K562 (cell line): ENCODE data around the gene TARS3. TPM values are rescaled to one million over a fixed set of nuclear protein-coding genes. Genes with fewer than 3 reads are reported as not detected.
A peak's percentile ranks its signal among the peaks of the same experiment; 100 is the strongest.

Experiments used
- ATAC-seq: fragments of 200-7000 bp; cut with Tn5 transposase; 3 replicates; pipeline ENCODE4 v1.9.1; 2020; ENCODE audit warnings: moderate library complexity
- BruUV-seq: library from RNA; stranded (reverse); fragments of 400-500 nt; replicated peaks from 2 replicates; lab custom pipeline; 2021; lab: Mats Ljungman, UMichigan
- CTCF ChIA-PET: fragments of 300-600 bp; formaldehyde crosslinking; extraction: SDS; loops from one replicate; lab custom pipeline; 2021; ENCODE audit warnings: low intra/inter-chr PET ratio; lab: Yijun Ruan, JAX
- POLR2A ChIA-PET: fragments of 300-600, 350-650 bp; sonication (Branson Sonifier 250); formaldehyde crosslinking; extraction: SDS; loops from one replicate; lab custom pipeline; 2021; ENCODE audit warnings: antibody characterized with exemption, inconsistent platforms; lab: Yijun Ruan, JAX
- DNase-seq, 4 experiments: peaks; one replicate each; pipeline versions ENCODE4 v3.0.0 to v3.0.0-alpha.2; 2011 to 2018; ENCODE audit warnings: low spot score in 3 of 4, mixed read lengths in 3 of 4; ENCODE audit errors: extremely low read depth in 1 of 4
- FAIRE-seq: peaks from 2 replicates; lab custom pipeline; 2011; peaks lifted over from hg19 to GRCh38; lab: Jason Lieb, UNC
- H2AFZ ChIP-seq: 2 replicates; pipeline ENCODE4 v1.6.0; 2011; ENCODE audit warnings: low read depth, low read length, control low read depth, inconsistent platforms
- H3K27ac ChIP-seq: fragments of 200-600 bp; 3 replicates; pipeline ENCODE4 v1.8.0; 2011; ENCODE audit warnings: low read depth, mild to moderate bottlenecking, control low read depth, inconsistent platforms, low read length, moderate library complexity, mixed read lengths; ENCODE audit errors: extremely low read depth
- H3K27me3 ChIP-seq, 2 experiments: fragments of 300-600 bp in 1 of 2; 2 replicates in 1 of 2; 3 replicates in 1 of 2; pipeline versions ENCODE4 v1.6.0 to v1.8.0; 2011; ENCODE audit warnings: inconsistent platforms in 2 of 2, low read length in 2 of 2, mild to moderate bottlenecking in 1 of 2, mixed read lengths in 1 of 2, moderate library complexity in 1 of 2; ENCODE audit not compliant: control insufficient read depth in 2 of 2, insufficient read depth in 2 of 2
- H3K36me3 ChIP-seq: fragments of 300-600 bp; 3 replicates; pipeline ENCODE4 v1.8.0; 2011; ENCODE audit warnings: mild to moderate bottlenecking, low read length, inconsistent platforms; ENCODE audit not compliant: control insufficient read depth, insufficient read depth
- H3K4me1 ChIP-seq, 2 experiments: fragments of 200-600 bp in 1 of 2; replicated peaks in 1 of 2; 2 replicates in 1 of 2; 3 replicates in 1 of 2; pipeline versions ENCODE4 v1.5.1 to v1.8.0; 2011; ENCODE audit warnings: inconsistent platforms in 2 of 2, low read length in 2 of 2, mild to moderate bottlenecking in 1 of 2, mixed read lengths in 1 of 2, moderate library complexity in 1 of 2; ENCODE audit not compliant: control insufficient read depth in 2 of 2, insufficient read depth in 2 of 2
- H3K4me2 ChIP-seq: 2 replicates; pipeline ENCODE4 v1.6.1; 2011; ENCODE audit warnings: low read length, control low read depth, inconsistent platforms, mixed read lengths; ENCODE audit not compliant: insufficient read depth
- H3K4me3 ChIP-seq: fragments of 200-600 bp; sonication (generic), shearing (Covaris generic); 2 replicates; pipeline ENCODE4 v1.5.1; 2016; ENCODE audit warnings: control low read depth, inconsistent platforms
- H3K79me2 ChIP-seq: fragments of 200-600 bp; 3 replicates; pipeline ENCODE4 v1.8.0; 2011; ENCODE audit warnings: low read length, inconsistent platforms; ENCODE audit not compliant: control insufficient read depth, insufficient read depth
- H3K9ac ChIP-seq, 2 experiments: 2 replicates each; pipeline versions ENCODE4 v1.6.0 to v1.6.1; 2011; ENCODE audit warnings: low read depth in 2 of 2, low read length in 2 of 2, control low read depth in 1 of 2, inconsistent platforms in 1 of 2, mild to moderate bottlenecking in 1 of 2, mixed read lengths in 1 of 2; ENCODE audit not compliant: insufficient read depth in 1 of 2
- H3K9me1 ChIP-seq: one replicate; pipeline ENCODE4 v1.6.0; 2011; ENCODE audit warnings: inconsistent platforms, mild to moderate bottlenecking, low read length, moderate library complexity; ENCODE audit not compliant: control insufficient read depth, insufficient read depth
- H3K9me3 ChIP-seq: replicated peaks from 2 replicates; pipeline ENCODE4 v1.5.1; 2011; ENCODE audit warnings: low read depth, low read length, inconsistent platforms; ENCODE audit not compliant: control insufficient read depth, insufficient read depth
- H4K20me1 ChIP-seq: replicated peaks from 2 replicates; pipeline ENCODE4 v1.6.1; 2011; ENCODE audit warnings: low read length, inconsistent platforms, mixed read lengths; ENCODE audit not compliant: control insufficient read depth, insufficient read depth
- ELF4 ChIP-seq: fragments of 450-650 bp; formaldehyde crosslinking; IDR thresholded peaks from 2 replicates; pipeline ENCODE4 v1.4.0; 2022; ENCODE audit warnings: missing genetic modification characterization
- ESRRA ChIP-seq: fragments of 450-650 bp; IDR thresholded peaks from 2 replicates; pipeline ENCODE4 v1.6.1; 2014; ENCODE audit warnings: low read depth, mild to moderate bottlenecking, moderate library complexity, borderline replicate concordance
- HDGF ChIP-seq: fragments of 450-650 bp; IDR thresholded peaks from 2 replicates; pipeline ENCODE4 v1.6.1; 2016
- IRF2 ChIP-seq: sonication (generic); formaldehyde crosslinking; IDR thresholded peaks from 2 replicates; pipeline ENCODE4 v1.8.1; 2022; ENCODE audit warnings: mild to moderate bottlenecking, missing genetic modification reagents
- MAFK ChIP-seq: IDR thresholded peaks from 2 replicates; pipeline ENCODE4 v1.6.1; 2011; ENCODE audit warnings: low read length, improper control_type of control experiment
- NFE2 ChIP-seq: IDR thresholded peaks from 2 replicates; pipeline ENCODE4 v1.6.1; 2014; ENCODE audit warnings: antibody characterized with exemption, low read depth
- PHF21A ChIP-seq: fragments of 450-650 bp; IDR thresholded peaks from 2 replicates; pipeline ENCODE4 v1.6.1; 2017; ENCODE audit warnings: low read depth, borderline replicate concordance
- POLR2B ChIP-seq: fragments of 450-650 bp; IDR thresholded peaks from 2 replicates; pipeline ENCODE4 v1.6.1; 2018; ENCODE audit warnings: low read depth; ENCODE audit not compliant: partially characterized antibody
- RNF2 ChIP-seq: sonication (generic); IDR thresholded peaks from 2 replicates; pipeline ENCODE4 v1.6.1; 2016
- SNIP1 ChIP-seq: fragments of 450-650 bp; IDR thresholded peaks from 2 replicates; pipeline ENCODE4 v1.7.1; 2017; ENCODE audit warnings: low read depth, mild to moderate bottlenecking
- WHSC1 ChIP-seq: IDR thresholded peaks from one replicate; pipeline ENCODE4 v1.6.1; 2012; ENCODE audit warnings: low read length, control low read depth, inconsistent platforms
- ZNF57 ChIP-seq: fragments of 450-650 bp; formaldehyde crosslinking; IDR thresholded peaks from 2 replicates; pipeline ENCODE4 v1.4.0; 2020; ENCODE audit warnings: mild to moderate bottlenecking, moderate library complexity
- ZNF699 ChIP-seq: fragments of 250-450 bp; sonication (Bioruptor Pico); IDR thresholded peaks from 2 replicates; pipeline ENCODE4 v1.8.0; 2021; ENCODE audit warnings: mild to moderate bottlenecking, moderate library complexity; ENCODE audit not compliant: insufficient replicate concordance
- ZNF766 ChIP-seq: fragments of 200-800 bp; sonication (Bioruptor generic); conservative IDR thresholded peaks from 2 replicates; pipeline ENCODE4 v1.6.1; 2016; ENCODE audit warnings: missing genetic modification characterization, missing compliant biosample characterization
- ZNF780A ChIP-seq: fragments of 250-450 bp; sonication (Bioruptor Pico); IDR thresholded peaks from 2 replicates; pipeline ENCODE4 v1.5.0; 2021; ENCODE audit warnings: mild to moderate bottlenecking
- WGBS: fragments of 100-300 bp; shearing (Covaris generic); methylation state at CpG from one replicate; pipeline ENCODE4 v1.1.6; 2016; ENCODE audit warnings: low coverage, mixed read lengths; ENCODE audit not compliant: insufficient coverage; ENCODE audit errors: missing lambda C conversion rate; 5-methylcytosine and 5-hydroxymethylcytosine counted together
- in situ Hi-C: fragments of 300-500 bp; cut with MboI; formaldehyde crosslinking; loops from 4 replicates; pipeline ENCODE4 v1.15.0; 2018; ENCODE audit warnings: inconsistent platforms, mixed read lengths
- intact Hi-C: fragments of 100-400 bp; cut with micrococcal nuclease; formaldehyde crosslinking; loops from 2 replicates; pipeline ENCODE4 v1.14.2; 2022
- polyA plus RNA-seq, 8 experiments: library from polyadenylated mRNA; depleted of rRNA in 4 of 8; stranded (reverse) in 5 of 8; unstranded in 3 of 8; fragments of >200 nt; fragmentation: Nextera tagmentation in 2 of 8; fragmentation: Illumina TruSeq in 1 of 8; extraction: Ambion mirVana in 2 of 8; extraction: Trizol in 1 of 8; gene quantifications; 2 replicates each; pipeline versions ENCODE4 v1.2.1 to v1.2.3, GENCODE V29; 2011 to 2014; ENCODE audit warnings: inconsistent platforms in 1 of 8, missing spikeins in 1 of 8
- total RNA-seq, 7 experiments: library from RNA; depleted of rRNA in 6 of 7; stranded (reverse); fragments of >200 nt in 6 of 7; fragmentation: Illumina TruSeq in 2 of 7; extraction: Trizol in 2 of 7; gene quantifications; 2 replicates each; pipeline versions ENCODE4 v1.2.1 to v1.2.3, GENCODE V29; 2011 to 2021; ENCODE audit warnings: low replicate concordance in 1 of 7
- TF ChIP-seq, protein P1 (sequence below): fragments of 450-650 bp; formaldehyde crosslinking; IDR thresholded peaks from 2 replicates; pipeline ENCODE4 v1.4.0; 2020; ENCODE audit warnings: mild to moderate bottlenecking, moderate library complexity
- TF ChIP-seq, protein P2 (sequence below): fragments of 450-650 bp; IDR thresholded peaks from 2 replicates; pipeline ENCODE4 v1.6.1; 2016; ENCODE audit warnings: mild to moderate bottlenecking
- TF ChIP-seq, protein P3 (sequence below), 2 experiments: fragments of 450-650 bp in 1 of 2; sonication (generic) in 1 of 2; formaldehyde crosslinking; conservative IDR thresholded peaks; 2 replicates each; pipeline versions ENCODE4 v1.4.0 to v1.8.1; 2020 to 2022; ENCODE audit warnings: mild to moderate bottlenecking in 1 of 2, missing genetic modification reagents in 1 of 2

Gene TARS3
- total and polyA plus RNA-seq, 9 of the 15 experiments (the other 6 are each of a cell fraction or from before 2014, with no cell fraction given) = 2.1 to 14.7 (median 9.8) TPM

DNA sequence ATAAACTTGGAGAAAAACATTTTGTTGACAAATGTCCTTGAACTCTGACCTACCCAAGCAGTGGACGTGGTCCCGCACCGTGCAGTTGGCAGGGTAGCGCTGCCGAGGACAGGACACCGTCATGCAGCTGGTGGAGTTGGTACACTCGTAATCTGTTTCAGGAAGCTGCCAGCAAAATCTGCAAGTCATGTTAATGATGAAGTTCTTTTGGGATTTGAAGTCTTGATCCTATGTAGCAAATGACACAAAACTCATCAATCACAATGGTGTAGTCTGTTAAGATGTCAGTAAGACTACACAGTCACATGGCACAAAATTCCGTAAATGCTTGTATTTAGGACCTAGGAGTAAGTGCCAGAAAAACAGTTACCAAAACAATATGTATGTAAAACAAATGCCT is 77.6 kb downstream of the TARS3 start:
- Histone ChIP-seq H3K4me1 (peaks cover 0 to 14% of the 10 kb centered on the region in 2 experiments; a peak in 3 of 5 replicates), H3K4me3 (no peak overlapping the region), H3K36me3 (peaks cover 89% of the 10 kb centered on the region), H3K9me1 (no peaks in the 10 kb centered on the region), H4K20me1 (no peaks in the 10 kb centered on the region), H3K4me2 (no peak overlapping the region), H3K9me3 (no peaks in the 10 kb centered on the region), H3K9ac (no peak overlapping the region), H3K27me3 (no peaks in the 10 kb centered on the region), H2AFZ (no peak overlapping the region), H3K27ac (no peak overlapping the region), H3K79me2 (peaks cover 42% of the 10 kb centered on the region)
- ChIA-PET POLR2A (interaction anchor here (1.3 kb wide), 1 partner anchor 8 kb away, joined by 3 read pairs; no protein-coding TSS in a partner anchor), CTCF (no interaction called here)
- in situ Hi-C loops (no loop called here), intact Hi-C loops (loop anchor here (10.0 kb wide), 1 partner anchor 212 kb away; no protein-coding TSS in a partner anchor)
- FAIRE-seq (no peak), ATAC-seq (no peak), DNase-seq (no peak)
- no TSS peak for BruUV-seq
- 93% methylated on average over 8 of the region's 8 CpGs for WGBS
- TF ChIP-seq PHF21A = no peak
- no peak for TF ChIP-seq ESRRA
- no peak for TF ChIP-seq ZNF780A (CRISPR knock-in tag)
- TF ChIP-seq, protein P1, sequence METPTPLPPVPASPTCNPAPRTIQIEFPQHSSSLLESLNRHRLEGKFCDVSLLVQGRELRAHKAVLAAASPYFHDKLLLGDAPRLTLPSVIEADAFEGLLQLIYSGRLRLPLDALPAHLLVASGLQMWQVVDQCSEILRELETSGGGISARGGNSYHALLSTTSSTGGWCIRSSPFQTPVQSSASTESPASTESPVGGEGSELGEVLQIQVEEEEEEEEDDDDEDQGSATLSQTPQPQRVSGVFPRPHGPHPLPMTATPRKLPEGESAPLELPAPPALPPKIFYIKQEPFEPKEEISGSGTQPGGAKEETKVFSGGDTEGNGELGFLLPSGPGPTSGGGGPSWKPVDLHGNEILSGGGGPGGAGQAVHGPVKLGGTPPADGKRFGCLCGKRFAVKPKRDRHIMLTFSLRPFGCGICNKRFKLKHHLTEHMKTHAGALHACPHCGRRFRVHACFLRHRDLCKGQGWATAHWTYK (CRISPR knock-in tag) = no peak
- peak; percentile 15; the same call in 1 of the 2 replicates for TF ChIP-seq MAFK
- TF ChIP-seq, protein P2, sequence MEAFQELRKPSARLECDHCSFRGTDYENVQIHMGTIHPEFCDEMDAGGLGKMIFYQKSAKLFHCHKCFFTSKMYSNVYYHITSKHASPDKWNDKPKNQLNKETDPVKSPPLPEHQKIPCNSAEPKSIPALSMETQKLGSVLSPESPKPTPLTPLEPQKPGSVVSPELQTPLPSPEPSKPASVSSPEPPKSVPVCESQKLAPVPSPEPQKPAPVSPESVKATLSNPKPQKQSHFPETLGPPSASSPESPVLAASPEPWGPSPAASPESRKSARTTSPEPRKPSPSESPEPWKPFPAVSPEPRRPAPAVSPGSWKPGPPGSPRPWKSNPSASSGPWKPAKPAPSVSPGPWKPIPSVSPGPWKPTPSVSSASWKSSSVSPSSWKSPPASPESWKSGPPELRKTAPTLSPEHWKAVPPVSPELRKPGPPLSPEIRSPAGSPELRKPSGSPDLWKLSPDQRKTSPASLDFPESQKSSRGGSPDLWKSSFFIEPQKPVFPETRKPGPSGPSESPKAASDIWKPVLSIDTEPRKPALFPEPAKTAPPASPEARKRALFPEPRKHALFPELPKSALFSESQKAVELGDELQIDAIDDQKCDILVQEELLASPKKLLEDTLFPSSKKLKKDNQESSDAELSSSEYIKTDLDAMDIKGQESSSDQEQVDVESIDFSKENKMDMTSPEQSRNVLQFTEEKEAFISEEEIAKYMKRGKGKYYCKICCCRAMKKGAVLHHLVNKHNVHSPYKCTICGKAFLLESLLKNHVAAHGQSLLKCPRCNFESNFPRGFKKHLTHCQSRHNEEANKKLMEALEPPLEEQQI = no peak
- no peak for TF ChIP-seq IRF2 (CRISPR knock-in tag)
- no peak for TF ChIP-seq POLR2B
- no peak for TF ChIP-seq ZNF766 (CRISPR knock-in tag)
- no peak for TF ChIP-seq ELF4
- no peak for TF ChIP-seq HDGF
- TF ChIP-seq, protein P3, sequence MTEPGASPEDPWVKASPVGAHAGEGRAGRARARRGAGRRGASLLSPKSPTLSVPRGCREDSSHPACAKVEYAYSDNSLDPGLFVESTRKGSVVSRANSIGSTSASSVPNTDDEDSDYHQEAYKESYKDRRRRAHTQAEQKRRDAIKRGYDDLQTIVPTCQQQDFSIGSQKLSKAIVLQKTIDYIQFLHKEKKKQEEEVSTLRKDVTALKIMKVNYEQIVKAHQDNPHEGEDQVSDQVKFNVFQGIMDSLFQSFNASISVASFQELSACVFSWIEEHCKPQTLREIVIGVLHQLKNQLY (CRISPR knock-in tag; conservative IDR thresholded peaks at IDR 0.05) = no peak
- no peak for TF ChIP-seq SNIP1
- TF ChIP-seq RNF2 = no peak
- TF ChIP-seq ZNF57 (CRISPR knock-in tag) = no peak
- no peak for TF ChIP-seq WHSC1
- no peak for TF ChIP-seq ZNF699
- TF ChIP-seq NFE2 = peak; percentile 39
